ENCODE results near the gene SLC17A5. TPM values are rescaled to one million over a fixed set of nuclear protein-coding genes. Genes with fewer than 3 reads are reported as not detected.

Gene SLC17A5
- total RNA-seq, 1 experiment from 2014 or later, result 11.7 TPM

- DNase-seq (ENCODE audit: extremely low read depth, low read depth), result no peak
These were observed 14.0 kb upstream of the SLC17A5 start for GRCh38 chr6:73667798-73668197.

- no peak for DNase-seq (ENCODE audit: extremely low read depth, low read depth)
These were observed 12.6 kb upstream of the SLC17A5 start for GRCh38 chr6:73666393-73666792.

GRCh38 chr6:73665686-73666319 is 12.0 kb upstream of the SLC17A5 start:
- DNase-seq (ENCODE audit: extremely low read depth, low read depth), result no peak

- no peak for DNase-seq (ENCODE audit: extremely low read depth, low read depth)
These were observed 10.9 kb upstream of the SLC17A5 start for GRCh38 chr6:73664701-73665100.

- DNase-seq (ENCODE audit: extremely low read depth, low read depth), result no peak
These were observed 3.4 kb upstream of the SLC17A5 start for GRCh38 chr6:73657201-73657600.

GRCh38 chr6:73656531-73657145 is 2.8 kb upstream of the SLC17A5 start:
- DNase-seq (ENCODE audit: extremely low read depth, low read depth), result no peak

GRCh38 chr6:73655341-73655917 is 1.6 kb upstream of the SLC17A5 start:
- DNase-seq (ENCODE audit: extremely low read depth, low read depth), result no peak

- peak; percentile 39 for DNase-seq (ENCODE audit: extremely low read depth, low read depth)
These were observed 888 bp downstream of the SLC17A5 start for GRCh38 chr6:73652637-73653570.

- DNase-seq (ENCODE audit: extremely low read depth, low read depth), result no peak
These were observed 4.0 kb downstream of the SLC17A5 start for GRCh38 chr6:73649783-73650182.

- DNase-seq (ENCODE audit: extremely low read depth, low read depth), result no peak
These were observed 5.6 kb downstream of the SLC17A5 start for GRCh38 chr6:73648166-73648565.

- no peak for DNase-seq (ENCODE audit: extremely low read depth, low read depth)
These were observed 8.7 kb downstream of the SLC17A5 start for GRCh38 chr6:73644941-73645591.

GRCh38 chr6:73644030-73644429 is 9.8 kb downstream of the SLC17A5 start:
- DNase-seq (ENCODE audit: extremely low read depth, low read depth), result no peak

- DNase-seq (ENCODE audit: extremely low read depth, low read depth), result no peak
These were observed 11.3 kb downstream of the SLC17A5 start for GRCh38 chr6:73642530-73642929.

- no peak for DNase-seq (ENCODE audit: extremely low read depth, low read depth)
These were observed 13.5 kb downstream of the SLC17A5 start for GRCh38 chr6:73640179-73640750.

GRCh38 chr6:73639040-73639439 is 14.8 kb downstream of the SLC17A5 start:
- no peak for DNase-seq (ENCODE audit: extremely low read depth, low read depth)

- no peak for DNase-seq (ENCODE audit: extremely low read depth, low read depth)
These were observed 16.4 kb downstream of the SLC17A5 start for GRCh38 chr6:73637404-73637803.

GRCh38 chr6:73636048-73636447 is 17.7 kb downstream of the SLC17A5 start:
- DNase-seq (ENCODE audit: extremely low read depth, low read depth), result no peak

GRCh38 chr6:73632346-73632745 is 21.4 kb downstream of the SLC17A5 start:
- no peak for DNase-seq (ENCODE audit: extremely low read depth, low read depth)

GRCh38 chr6:73631849-73632248 is 21.9 kb downstream of the SLC17A5 start:
- no peak for DNase-seq (ENCODE audit: extremely low read depth, low read depth)

- DNase-seq (ENCODE audit: extremely low read depth, low read depth), result no peak
These were observed 23.4 kb downstream of the SLC17A5 start for GRCh38 chr6:73630401-73630800.
